Measurements from ENCODE around the gene TBX21.
A peak's percentile ranks its signal among the peaks of the same experiment; 100 is the strongest.

TBX21 gene

GRCh38 chr17:47789611-47790561 lies 56.9 kb downstream of the TBX21 start:
- peak; percentile 84 for DNase-seq (ENCODE audit: low spot score)

DNA sequence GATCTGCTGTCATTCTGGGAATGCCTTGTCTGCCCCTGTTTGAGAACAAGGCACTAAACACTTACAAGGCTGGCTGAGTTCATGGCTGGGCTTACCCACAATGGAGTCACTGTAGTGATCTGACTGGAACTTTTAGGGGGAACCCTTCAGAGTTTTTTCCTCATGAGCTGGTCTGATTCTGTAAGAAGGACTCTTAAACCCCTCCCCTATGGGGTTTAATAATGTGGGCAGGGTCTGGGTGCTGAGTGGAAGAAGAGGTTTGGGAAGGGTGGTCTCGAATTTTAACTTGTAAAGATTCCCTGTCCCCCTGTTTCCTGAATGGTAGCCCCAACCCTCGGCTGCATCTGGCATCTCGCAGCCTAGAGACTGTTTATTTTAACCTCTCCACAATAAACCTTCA lies 58.0 kb downstream of the TBX21 start:
- DNase-seq (ENCODE audit: low spot score): no peak

More at GRCh38 chr17:47789611-47790561, 56.9 kb downstream of the TBX21 start:
- peak; percentile 75 for TF ChIP-seq CTCF (IDR thresholded peaks at IDR 0.05; ENCODE audit: extremely low read depth, missing control alignments)

GRCh38 chr17:47792457-47792856 lies 59.4 kb downstream of the TBX21 start:
- DNase-seq (ENCODE audit: low spot score): no peak
- TF ChIP-seq CTCF (IDR thresholded peaks at IDR 0.05; ENCODE audit: extremely low read depth, missing control alignments): no peak

More for the DNA sequence above, 58.0 kb downstream of the TBX21 start:
- TF ChIP-seq CTCF (IDR thresholded peaks at IDR 0.05; ENCODE audit: extremely low read depth, missing control alignments): no peak

- no peak for DNase-seq (ENCODE audit: low spot score)
These were observed 59.9 kb downstream of the TBX21 start for GRCh38 chr17:47792979-47793378.

More at GRCh38 chr17:47792979-47793378, 59.9 kb downstream of the TBX21 start:
- no peak for TF ChIP-seq CTCF (IDR thresholded peaks at IDR 0.05; ENCODE audit: extremely low read depth, missing control alignments)

Data from GM20000 (cell line).